Suppressor macrophage treated with lipopolysaccharide for 4 hours (primary cell): ENCODE data around the gene CATSPER3.

Experiments
- DNase-seq: peaks from one replicate; pipeline ENCODE4 v3.0.0-alpha.2; 2020

The CATSPER3 gene

GRCh38 chr5:135011355-135012032, 43.8 kb downstream of the CATSPER3 start:
- DNase-seq, result no peak

- DNase-seq, result no peak
Measured at GRCh38 chr5:135012033-135012588, 44.4 kb downstream of the CATSPER3 start.

- DNase-seq, result no peak
Measured at GRCh38 chr5:135012951-135013391, 45.3 kb downstream of the CATSPER3 start.

GRCh38 chr5:135013445-135013844, 45.7 kb downstream of the CATSPER3 start:
- DNase-seq, result no peak

- no peak for DNase-seq
Measured at GRCh38 chr5:135013947-135014570, 46.4 kb downstream of the CATSPER3 start.

- no peak for DNase-seq
Measured at GRCh38 chr5:135015942-135016341, 48.2 kb downstream of the CATSPER3 start.

GRCh38 chr5:135016861-135017290, 49.2 kb downstream of the CATSPER3 start:
- DNase-seq, result no peak

- DNase-seq, result no peak
Measured at GRCh38 chr5:135018457-135018856, 50.8 kb downstream of the CATSPER3 start.

- DNase-seq, result no peak
Measured at GRCh38 chr5:135019314-135019713, 51.6 kb downstream of the CATSPER3 start.

- no peak for DNase-seq
Measured at GRCh38 chr5:135020111-135020895, 52.6 kb downstream of the CATSPER3 start.

- DNase-seq, result no peak
Measured at GRCh38 chr5:135024956-135025729, 57.4 kb downstream of the CATSPER3 start.

GRCh38 chr5:135025730-135026644, 58.3 kb downstream of the CATSPER3 start:
- DNase-seq, result no peak

- no peak for DNase-seq
Measured at GRCh38 chr5:135026645-135027265, 59.0 kb downstream of the CATSPER3 start.

- DNase-seq, result no peak
Measured at GRCh38 chr5:135027266-135027696, 59.6 kb downstream of the CATSPER3 start.

- DNase-seq, result no peak
Measured at GRCh38 chr5:135027697-135028615, 60.2 kb downstream of the CATSPER3 start.

- DNase-seq, result no peak
Measured at GRCh38 chr5:135028791-135029476, 61.2 kb downstream of the CATSPER3 start.

GRCh38 chr5:135029477-135030122, 61.9 kb downstream of the CATSPER3 start:
- DNase-seq, result no peak

- peak; percentile 55 for DNase-seq
Measured at GRCh38 chr5:135030123-135030955, 62.6 kb downstream of the CATSPER3 start.
